HEK293 (cell line): ENCODE results near the gene ECSIT.
A peak's percentile ranks its signal among the peaks of the same experiment; 100 is the strongest.

ENCODE experiments used
- CTCF ChIA-PET: fragments of 350-600 bp; formaldehyde crosslinking; extraction: SDS; loops from one replicate; lab custom pipeline; 2021; ENCODE audit warnings: antibody characterized with exemption; lab: Yijun Ruan, JAX
- POLR2A ChIA-PET: fragments of 300-600 bp; formaldehyde crosslinking; extraction: SDS; loops from one replicate; lab custom pipeline; 2020; ENCODE audit warnings: antibody characterized with exemption, inconsistent platforms; lab: Yijun Ruan, JAX
- H3K27ac ChIP-seq: fragments of 200-500 bp; sonication (Bioruptor generic); 2 replicates; pipeline ENCODE4 v1.5.1; 2014; ENCODE audit warnings: low read depth, low read length, control low read depth, inconsistent platforms; ENCODE audit errors: extremely low read depth
- H3K36me3 ChIP-seq, 2 experiments: fragments of 200-500 bp in 1 of 2; sonication (Bioruptor generic) in 1 of 2; 1 replicate in 1 of 2; 2 replicates in 1 of 2; pipeline ENCODE4 v1.5.1; 2014 to 2017; ENCODE audit warnings: inconsistent platforms in 2 of 2, low read length in 2 of 2; ENCODE audit not compliant: control insufficient read depth in 2 of 2, insufficient read depth in 1 of 2
- H3K4me1 ChIP-seq: fragments of 200-500 bp; sonication (Bioruptor generic); 2 replicates; pipeline ENCODE4 v1.5.1; 2014; ENCODE audit warnings: mild to moderate bottlenecking, low read length, inconsistent platforms; ENCODE audit not compliant: control insufficient read depth, insufficient read depth
- H3K4me3 ChIP-seq: 2 replicates; pipeline ENCODE4 v1.5.1; 2011; ENCODE audit warnings: low read depth, mild to moderate bottlenecking, control low read depth, low read length, moderate library complexity
- H3K9me3 ChIP-seq: fragments of 200-500 bp; sonication (Bioruptor generic); 2 replicates; pipeline ENCODE4 v1.5.1; 2014; ENCODE audit warnings: low read depth, low read length, inconsistent platforms; ENCODE audit not compliant: control insufficient read depth, insufficient read depth
- EGR2 ChIP-seq: fragments of 450-650 bp; formaldehyde crosslinking; IDR thresholded peaks from 2 replicates; pipeline ENCODE4 v1.5.1; 2016; ENCODE audit warnings: low read depth, missing biosample characterization, missing genetic modification characterization
- HIC1 ChIP-seq: fragments of 450-650 bp; formaldehyde crosslinking; IDR thresholded peaks from 2 replicates; pipeline ENCODE4 v1.5.1; 2016; ENCODE audit warnings: missing biosample characterization, missing genetic modification characterization
- KLF8 ChIP-seq: fragments of 450-650 bp; formaldehyde crosslinking; IDR thresholded peaks from 2 replicates; pipeline ENCODE4 v1.5.1; 2016; ENCODE audit warnings: missing biosample characterization, missing genetic modification characterization
- PATZ1 ChIP-seq: fragments of 450-650 bp; formaldehyde crosslinking; IDR thresholded peaks from 2 replicates; pipeline ENCODE4 v1.5.1; 2016; ENCODE audit warnings: missing biosample characterization, missing genetic modification characterization
- ZFHX2 ChIP-seq: fragments of 450-650 bp; formaldehyde crosslinking; conservative IDR thresholded peaks from 2 replicates; pipeline ENCODE4 v1.5.1; 2016; ENCODE audit warnings: missing biosample characterization, missing genetic modification characterization
- ZFP69B ChIP-seq: fragments of 450-650 bp; formaldehyde crosslinking; IDR thresholded peaks from 2 replicates; pipeline ENCODE4 v1.5.1; 2016; ENCODE audit warnings: missing biosample characterization, missing genetic modification characterization
- ZNF133 ChIP-seq: fragments of 450-650 bp; formaldehyde crosslinking; IDR thresholded peaks from 2 replicates; pipeline ENCODE4 v1.5.1; 2016; ENCODE audit warnings: missing biosample characterization, missing genetic modification characterization
- ZNF16 ChIP-seq: fragments of 450-650 bp; formaldehyde crosslinking; IDR thresholded peaks from 2 replicates; pipeline ENCODE4 v1.5.1; 2016; ENCODE audit warnings: low read depth, missing biosample characterization, missing genetic modification characterization
- ZNF398 ChIP-seq: fragments of 450-650 bp; formaldehyde crosslinking; IDR thresholded peaks from 2 replicates; pipeline ENCODE4 v1.5.1; 2017; ENCODE audit warnings: missing biosample characterization, missing genetic modification characterization
- ZNF558 ChIP-seq: fragments of 450-650 bp; formaldehyde crosslinking; IDR thresholded peaks from 2 replicates; pipeline ENCODE4 v1.5.1; 2016; ENCODE audit warnings: missing biosample characterization, missing genetic modification characterization
- ZNF571 ChIP-seq: fragments of 450-650 bp; formaldehyde crosslinking; IDR thresholded peaks from 2 replicates; pipeline ENCODE4 v1.5.0; 2017; ENCODE audit warnings: missing biosample characterization, missing genetic modification characterization
- ZNF624 ChIP-seq: fragments of 450-650 bp; formaldehyde crosslinking; IDR thresholded peaks from 2 replicates; pipeline ENCODE4 v1.5.1; 2017; ENCODE audit warnings: missing biosample characterization, missing genetic modification characterization
- ZNF701 ChIP-seq: fragments of 450-650 bp; formaldehyde crosslinking; IDR thresholded peaks from 2 replicates; pipeline ENCODE4 v1.5.1; 2016; ENCODE audit warnings: missing biosample characterization, missing genetic modification characterization
- ZNF830 ChIP-seq: fragments of 450-650 bp; IDR thresholded peaks from 2 replicates; pipeline ENCODE4 v1.5.0; 2018; ENCODE audit warnings: missing biosample characterization, missing genetic modification characterization, low read depth, mild to moderate bottlenecking, moderate library complexity
- ZNF837 ChIP-seq: fragments of 450-650 bp; formaldehyde crosslinking; IDR thresholded peaks from 2 replicates; pipeline ENCODE4 v1.5.1; 2016; ENCODE audit warnings: missing biosample characterization, missing genetic modification characterization

The ECSIT gene

GRCh38 chr19:11541238-11541637 is 12.3 kb upstream of the ECSIT start:
- CTCF ChIA-PET, result interaction anchor here (0.6 kb wide), 1 partner anchor 93 kb away, joined by 3 read pairs; no protein-coding TSS in a partner anchor
- no peaks in the 10 kb centered on the region for H3K36me3 ChIP-seq
- H3K4me1 ChIP-seq, result no peaks in the 10 kb centered on the region
- H3K27ac ChIP-seq, result no peak overlapping the region
- no peaks in the 10 kb centered on the region for H3K9me3 ChIP-seq
- POLR2A ChIA-PET, result no interaction called here
- no peak for TF ChIP-seq ZNF701 (tag by site-specific recombination)
- TF ChIP-seq ZNF837, result no peak
- TF ChIP-seq KLF8 (tag by site-specific recombination), result no peak
- TF ChIP-seq ZNF830 (tag by site-specific recombination), result no peak
- no peak for TF ChIP-seq ZNF624
- no peak overlapping the region for H3K4me3 ChIP-seq

GRCh38 chr19:11540645-11541044 is 11.7 kb upstream of the ECSIT start:
- H3K4me1 ChIP-seq, result no peaks in the 10 kb centered on the region
- H3K4me3 ChIP-seq, result no peak overlapping the region
- no peaks in the 10 kb centered on the region for H3K36me3 ChIP-seq
- ChIA-PET CTCF (interaction anchor here (0.6 kb wide), 1 partner anchor 92 kb away, joined by 3 read pairs; no protein-coding TSS in a partner anchor), POLR2A (interaction anchor here (0.5 kb wide), 1 partner anchor 23 kb away, joined by 3 read pairs; no protein-coding TSS in a partner anchor)
- no peak overlapping the region for H3K27ac ChIP-seq
- no peaks in the 10 kb centered on the region for H3K9me3 ChIP-seq
- no peak for TF ChIP-seq ZNF16 (tag by site-specific recombination)
- 0 out of 2 replicates have a peak, but pooled peaks have one; percentile 11 for TF ChIP-seq HIC1

- TF ChIP-seq ZNF571 (no peak), ZNF398 (tag by site-specific recombination) (peak; percentile 77), EGR2 (tag by site-specific recombination) (peak; percentile 49), ZFHX2 (tag by site-specific recombination) (peak; percentile 50), ZNF558 (tag by site-specific recombination) (no peak), ZNF133 (tag by site-specific recombination) (no peak), PATZ1 (tag by site-specific recombination) (peak; percentile 32; the same call in 1 of the 2 replicates), ZFP69B (tag by site-specific recombination) (no peak)
- Histone ChIP-seq H3K36me3 (no peaks in the 10 kb centered on the region), H3K27ac (no peak overlapping the region), H3K9me3 (no peaks in the 10 kb centered on the region), H3K4me1 (no peaks in the 10 kb centered on the region), H3K4me3 (no peak overlapping the region)
- CTCF ChIA-PET, result no interaction called here
- POLR2A ChIA-PET, result interaction anchor here (0.5 kb wide), 2 partner anchors 10 to 22 kb away, joined by 3 read pairs; no protein-coding TSS in a partner anchor
These were observed 10.8 kb upstream of the ECSIT start for GRCh38 chr19:11539495-11540365.
